SU-DHL-6 (cell line): ENCODE data around the gene PRRC1.

Source experiments
- H2AFZ ChIP-seq: fragments of 200-600 bp; sonication (generic); 2 replicates; pipeline ENCODE4 v1.6.1; 2014; ENCODE audit warnings: low read depth, mild to moderate bottlenecking, moderate library complexity, mixed read lengths, antibody characterized with exemption, low read length; ENCODE audit not compliant: severe bottlenecking
- H3F3A ChIP-seq: fragments of 200-600 bp; shearing (Covaris generic); 2 replicates; pipeline ENCODE4 v1.6.0; 2016; ENCODE audit warnings: antibody characterized with exemption, mild to moderate bottlenecking; ENCODE audit not compliant: insufficient read depth
- H3K27ac ChIP-seq: fragments of 200-600 bp; sonication (generic); 2 replicates; pipeline ENCODE4 v1.5.1; 2016; ENCODE audit warnings: low read depth, mild to moderate bottlenecking, low read length, moderate library complexity, mixed read lengths
- H3K27me3 ChIP-seq: fragments of 200-600 bp; sonication (generic), shearing (Covaris generic); 2 replicates; pipeline ENCODE4 v1.6.0; 2014; ENCODE audit warnings: mild to moderate bottlenecking, low read length
- H3K36me3 ChIP-seq: fragments of 200-600 bp; sonication (generic); 2 replicates; pipeline ENCODE4 v1.6.1; 2014; ENCODE audit warnings: mild to moderate bottlenecking, low read length, mixed read lengths
- H3K4me2 ChIP-seq: fragments of 300-600, 200-600 bp; shearing (Covaris generic), sonication (generic); 2 replicates; pipeline ENCODE4 v1.6.0; 2014; ENCODE audit warnings: low read length, low read depth, mild to moderate bottlenecking; ENCODE audit not compliant: poor library complexity, severe bottlenecking
- H3K4me3 ChIP-seq: fragments of 200-600 bp; sonication (generic); 2 replicates; pipeline ENCODE4 v1.5.1; 2014; ENCODE audit warnings: antibody characterized with exemption, low read length, mild to moderate bottlenecking, mixed read lengths; ENCODE audit not compliant: insufficient read depth, poor library complexity, severe bottlenecking
- H3K79me2 ChIP-seq: fragments of 200-600 bp; sonication (generic); 2 replicates; pipeline ENCODE4 v1.6.1; 2014; ENCODE audit warnings: mild to moderate bottlenecking, low read length, moderate library complexity; ENCODE audit not compliant: insufficient read depth
- H3K9ac ChIP-seq: fragments of 200-600 bp; sonication (generic); 2 replicates; pipeline ENCODE4 v1.7.0; 2014; ENCODE audit warnings: mild to moderate bottlenecking, low read length
- H3K9me2 ChIP-seq: fragments of 200-600 bp; sonication (generic); replicated peaks from 2 replicates; pipeline ENCODE4 v1.6.1; 2014; ENCODE audit warnings: low read length; ENCODE audit not compliant: insufficient read depth
- H3K9me3 ChIP-seq: fragments of 200-600 bp; sonication (generic); 2 replicates; pipeline ENCODE4 v1.6.1; 2014; ENCODE audit warnings: low read length, mixed read lengths; ENCODE audit not compliant: insufficient read depth
- H4K20me1 ChIP-seq: fragments of 200-600 bp; sonication (generic); 2 replicates; pipeline ENCODE4 v1.6.1; 2014; ENCODE audit warnings: low read depth, mild to moderate bottlenecking, antibody characterized with exemption, low read length, moderate library complexity, mixed read lengths
- EZH2phosphoT487 ChIP-seq: fragments of 200-600 bp; sonication (generic), shearing (Covaris generic); conservative IDR thresholded peaks from 2 replicates; pipeline ENCODE4 v1.6.1; 2018; ENCODE audit warnings: mild to moderate bottlenecking, antibody characterized with exemption, low read length, moderate library complexity, mixed read lengths
- TF ChIP-seq, protein P1 (sequence below): fragments of 200-600 bp; sonication (generic); IDR thresholded peaks from one replicate; pipeline ENCODE4 v1.5.1; 2017; ENCODE audit warnings: antibody characterized with exemption, mild to moderate bottlenecking, low read length, moderate library complexity; ENCODE audit not compliant: insufficient read depth, poor library complexity, severe bottlenecking

Gene PRRC1

DNA sequence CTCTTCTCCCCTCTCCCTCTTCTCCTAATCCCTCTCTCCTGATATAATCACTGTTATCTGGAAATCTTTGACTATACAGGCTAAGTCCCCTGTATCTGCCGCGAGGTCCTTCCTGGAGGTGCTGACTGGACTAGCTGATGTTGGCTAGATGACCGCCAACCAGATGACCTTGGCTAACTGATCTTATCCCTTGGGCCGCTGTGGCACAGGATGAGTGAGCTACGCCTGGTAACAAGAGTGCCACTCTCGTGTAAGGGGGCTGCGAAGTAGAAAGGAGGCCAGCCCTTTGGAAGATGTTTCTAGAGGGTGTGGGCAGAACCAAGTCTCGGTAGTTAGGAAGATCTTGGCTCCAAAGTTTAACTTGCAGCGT is 345 bp upstream of the PRRC1 start:
- no peak for TF ChIP-seq EZH2phosphoT487
- TF ChIP-seq, protein P1, sequence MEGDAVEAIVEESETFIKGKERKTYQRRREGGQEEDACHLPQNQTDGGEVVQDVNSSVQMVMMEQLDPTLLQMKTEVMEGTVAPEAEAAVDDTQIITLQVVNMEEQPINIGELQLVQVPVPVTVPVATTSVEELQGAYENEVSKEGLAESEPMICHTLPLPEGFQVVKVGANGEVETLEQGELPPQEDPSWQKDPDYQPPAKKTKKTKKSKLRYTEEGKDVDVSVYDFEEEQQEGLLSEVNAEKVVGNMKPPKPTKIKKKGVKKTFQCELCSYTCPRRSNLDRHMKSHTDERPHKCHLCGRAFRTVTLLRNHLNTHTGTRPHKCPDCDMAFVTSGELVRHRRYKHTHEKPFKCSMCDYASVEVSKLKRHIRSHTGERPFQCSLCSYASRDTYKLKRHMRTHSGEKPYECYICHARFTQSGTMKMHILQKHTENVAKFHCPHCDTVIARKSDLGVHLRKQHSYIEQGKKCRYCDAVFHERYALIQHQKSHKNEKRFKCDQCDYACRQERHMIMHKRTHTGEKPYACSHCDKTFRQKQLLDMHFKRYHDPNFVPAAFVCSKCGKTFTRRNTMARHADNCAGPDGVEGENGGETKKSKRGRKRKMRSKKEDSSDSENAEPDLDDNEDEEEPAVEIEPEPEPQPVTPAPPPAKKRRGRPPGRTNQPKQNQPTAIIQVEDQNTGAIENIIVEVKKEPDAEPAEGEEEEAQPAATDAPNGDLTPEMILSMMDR, result no peak
- Histone ChIP-seq H3F3A (no peaks in the 10 kb centered on the region), H3K4me2 (peak overlapping the region; percentile 73), H4K20me1 (no peaks in the 10 kb centered on the region), H3K9me2 (no peaks in the 10 kb centered on the region), H3K4me3 (peak overlapping the region; percentile 59), H3K79me2 (peaks cover 43% of the 10 kb centered on the region), H3K27me3 (no peaks in the 10 kb centered on the region), H3K9me3 (peaks cover 5% of the 10 kb centered on the region; the same call in 1 of the 2 replicates), H3K27ac (no peak overlapping the region), H3K9ac (peak overlapping the region; percentile 89), H2AFZ (peak overlapping the region; percentile 100), H3K36me3 (peaks cover 18% of the 10 kb centered on the region)

DNA sequence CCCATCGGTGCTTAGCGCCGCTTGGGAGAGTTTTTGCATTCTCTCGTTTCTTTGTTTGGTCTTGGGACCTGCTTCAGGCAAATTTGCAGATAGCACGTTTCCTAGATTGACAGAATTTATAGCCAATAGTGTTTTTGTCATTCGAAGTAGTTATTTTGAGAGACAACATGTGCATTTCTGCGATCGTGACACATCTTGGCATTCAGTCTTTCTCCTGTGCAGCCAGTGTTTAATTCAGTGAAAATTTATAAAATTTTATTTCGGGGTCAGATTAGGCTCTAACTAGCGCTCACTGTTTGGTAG is 830 bp downstream of the PRRC1 start:
- no peaks in the 10 kb centered on the region for H3K27me3 ChIP-seq
- H2AFZ ChIP-seq, result peak overlapping the region; percentile 93
- no peak overlapping the region for H3K27ac ChIP-seq
- H3K9me3 ChIP-seq, result peaks cover 5% of the 10 kb centered on the region; the same call in 1 of the 2 replicates
- peak overlapping the region; percentile 89 for H3K9ac ChIP-seq
- H3F3A ChIP-seq, result no peaks in the 10 kb centered on the region
- peak overlapping the region; percentile 92 for H3K4me3 ChIP-seq
- no peaks in the 10 kb centered on the region for H4K20me1 ChIP-seq
- H3K9me2 ChIP-seq, result no peaks in the 10 kb centered on the region
- H3K4me2 ChIP-seq, result peak overlapping the region; percentile 90
- peaks cover 49% of the 10 kb centered on the region for H3K79me2 ChIP-seq
- no peak for TF ChIP-seq EZH2phosphoT487
- TF ChIP-seq, protein P1, result no peak
- peaks cover 21% of the 10 kb centered on the region for H3K36me3 ChIP-seq

DNA sequence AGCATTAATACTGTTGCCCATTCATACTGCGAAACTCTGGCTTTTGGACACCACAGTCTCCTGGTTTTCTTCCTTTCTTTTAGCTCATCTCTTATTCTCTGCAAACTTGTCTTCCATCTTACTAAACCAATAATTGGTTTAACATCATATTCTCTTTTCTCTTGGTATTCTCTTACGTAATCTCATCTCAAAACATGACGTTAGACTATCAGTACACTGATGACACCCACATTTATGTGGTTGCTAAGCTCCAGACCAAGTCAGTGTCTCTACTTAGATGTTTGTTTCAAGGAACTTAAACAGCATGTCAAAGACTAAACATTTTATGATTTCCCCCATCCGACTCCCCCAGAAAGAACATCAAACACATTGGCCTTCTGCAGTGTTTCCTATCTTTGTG is 2.1 kb downstream of the PRRC1 start:
- H3K79me2 ChIP-seq, result peaks cover 50% of the 10 kb centered on the region
- TF ChIP-seq EZH2phosphoT487, result no peak
- TF ChIP-seq, protein P1, result no peak
- H3K4me2 ChIP-seq, result peak overlapping the region; percentile 90
- peaks cover 5% of the 10 kb centered on the region; the same call in 1 of the 2 replicates for H3K9me3 ChIP-seq
- H3F3A ChIP-seq, result no peaks in the 10 kb centered on the region
- no peak overlapping the region for H3K4me3 ChIP-seq
- peaks cover 31% of the 10 kb centered on the region for H3K36me3 ChIP-seq
- no peak overlapping the region for H2AFZ ChIP-seq
- no peak overlapping the region for H3K9ac ChIP-seq
- H3K9me2 ChIP-seq, result no peaks in the 10 kb centered on the region
- no peak overlapping the region for H3K27ac ChIP-seq
- H4K20me1 ChIP-seq, result no peaks in the 10 kb centered on the region
- no peaks in the 10 kb centered on the region for H3K27me3 ChIP-seq
